SK-N-MC (cell line): ENCODE data around the gene MZT2B.
"Not testable (repeated sequence)": the region's sequence is repeated elsewhere in the genome, so short reads cannot be mapped to it uniquely, and the experiment has no call there.

Experiments used
- EZH2 ChIP-seq: fragments of 200-600 bp; sonication (generic); IDR thresholded peaks from one replicate; pipeline ENCODE4 v1.6.1; 2017; ENCODE audit warnings: antibody characterized with exemption
- FOXP2 ChIP-seq: optimal IDR thresholded peaks from 2 replicates; pipeline ENCODE3; 2011; ENCODE audit warnings: mild to moderate bottlenecking, moderate library complexity; ENCODE audit not compliant: insufficient read depth; ENCODE audit errors: extremely low read length, control extremely low read depth
- POLR2AphosphoS5 ChIP-seq: IDR thresholded peaks from 2 replicates; pipeline ENCODE4 v1.6.1; 2012; ENCODE audit warnings: mild to moderate bottlenecking, low read depth, low read length, borderline replicate concordance

- TF ChIP-seq POLR2AphosphoS5, EZH2, FOXP2: not testable (repeated sequence)
Measured at GRCh38 chr2:130228467-130229160, 46.6 kb downstream of the MZT2B start.
